SHP77 treated with DMSO at 0.1 percent for 48 hours (cell line): ENCODE measurements around the gene KBTBD4.
A peak's percentile ranks its signal among the peaks of the same experiment; 100 is the strongest.
"Not testable (repeated sequence)": the region's sequence is repeated elsewhere in the genome, so short reads cannot be mapped to it uniquely, and the experiment has no call there.

ENCODE experiments used
- DNase-seq: peaks from one replicate; lab custom pipeline; 2025; lab: John Stamatoyannopoulos, UW

Gene KBTBD4

DNA sequence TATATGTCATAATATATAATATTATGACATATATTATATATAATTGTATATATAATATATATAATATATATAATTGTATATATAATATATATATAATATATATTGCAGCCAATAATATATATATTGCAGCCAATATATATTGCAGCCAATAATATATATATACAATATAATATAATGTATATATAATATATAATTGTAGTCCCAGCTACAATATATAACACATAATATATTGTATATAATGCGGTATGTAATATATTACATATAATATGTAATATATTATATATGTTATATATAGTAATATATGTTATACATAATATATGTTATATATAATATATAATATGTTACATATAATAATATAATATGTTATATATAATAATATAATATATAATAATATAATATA, 20.1 kb downstream of the KBTBD4 start:
- DNase-seq = no peak

DNA sequence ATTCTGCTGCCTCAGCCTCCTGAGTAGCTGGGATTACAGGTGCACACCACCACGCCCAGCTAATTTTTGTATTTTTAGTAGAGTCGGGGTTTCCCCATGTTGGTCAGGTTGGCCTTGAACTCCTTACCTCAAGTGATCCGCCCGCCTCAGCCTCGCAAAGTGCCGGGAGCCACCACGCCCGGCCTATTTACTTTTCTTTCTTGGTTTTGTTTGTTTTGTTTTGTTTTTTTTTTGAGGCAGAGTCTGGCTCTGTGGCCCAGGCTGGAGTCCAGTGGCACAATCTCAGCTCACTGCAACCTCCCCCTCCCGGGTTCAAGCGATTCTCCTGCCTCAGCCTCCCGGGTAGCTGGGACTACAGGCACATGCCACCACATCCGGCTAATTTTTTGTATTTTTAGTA, 21.8 kb downstream of the KBTBD4 start:
- not testable (repeated sequence) for DNase-seq

DNA sequence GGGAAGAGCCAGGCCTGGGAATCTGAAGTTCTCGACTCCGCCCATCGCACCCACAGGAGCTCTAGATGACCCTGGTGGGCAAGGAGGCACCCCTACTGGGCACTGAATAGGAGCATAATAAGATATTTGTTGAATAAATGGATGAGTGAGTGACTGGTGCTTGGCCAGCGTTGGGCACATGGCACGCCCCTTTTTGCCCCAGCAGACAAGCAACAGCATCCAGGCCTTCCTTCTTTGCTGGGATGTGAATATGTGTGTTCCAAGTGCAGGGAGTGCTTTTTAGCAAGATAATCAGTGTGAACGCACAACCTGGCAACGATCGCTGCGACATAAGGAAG, 25.4 kb downstream of the KBTBD4 start:
- peak; percentile 84 for DNase-seq

DNA sequence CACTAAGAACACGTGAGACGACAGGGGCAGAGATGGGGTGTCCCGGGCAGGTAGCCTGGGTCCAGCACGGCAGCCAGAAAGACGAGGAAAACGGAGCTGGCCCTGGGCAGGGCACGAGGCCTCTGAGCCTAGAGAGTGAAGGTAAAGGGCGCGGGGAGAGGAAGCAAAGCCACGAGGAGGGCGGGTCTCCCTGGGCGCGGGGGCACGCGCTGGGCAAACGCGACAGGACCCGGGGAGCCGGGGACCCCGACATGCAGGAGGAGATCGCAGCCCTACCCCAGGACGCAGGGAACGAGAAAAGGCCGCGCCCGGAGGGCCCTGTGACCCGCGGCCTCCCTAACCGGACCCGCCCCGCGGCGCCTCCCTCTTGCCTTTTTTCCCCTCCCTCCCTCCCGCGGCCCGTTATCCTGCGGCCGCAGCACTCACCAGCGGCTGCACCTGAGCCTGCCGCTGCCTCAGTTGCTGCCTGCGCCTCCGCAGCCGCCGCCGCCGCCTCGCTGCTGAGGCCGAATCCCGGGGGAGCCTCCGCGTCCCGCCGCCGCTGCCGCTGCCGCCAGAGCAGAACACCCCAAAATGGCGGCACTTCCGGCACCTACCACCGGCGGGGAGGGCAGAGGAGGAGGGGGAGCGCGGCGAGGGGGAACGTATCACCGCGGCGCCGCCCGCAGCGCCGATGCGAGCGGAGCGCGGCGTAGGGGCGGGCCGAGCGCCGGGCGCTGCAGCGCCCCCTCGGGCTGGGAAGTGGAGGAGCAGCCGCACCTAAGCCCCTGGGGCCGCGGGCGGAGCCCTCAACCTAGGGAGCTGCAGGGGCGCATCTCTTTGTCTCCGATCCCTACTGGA, 26.0 kb downstream of the KBTBD4 start, which contains the start of gene CELF1:
Gene CELF1, minus strand, starts transcription at position 567 of the 840 bp plus-strand sequence. CDS start 53,609 bp downstream, outside the sequence.
- DNase-seq = peak; percentile 87

DNA sequence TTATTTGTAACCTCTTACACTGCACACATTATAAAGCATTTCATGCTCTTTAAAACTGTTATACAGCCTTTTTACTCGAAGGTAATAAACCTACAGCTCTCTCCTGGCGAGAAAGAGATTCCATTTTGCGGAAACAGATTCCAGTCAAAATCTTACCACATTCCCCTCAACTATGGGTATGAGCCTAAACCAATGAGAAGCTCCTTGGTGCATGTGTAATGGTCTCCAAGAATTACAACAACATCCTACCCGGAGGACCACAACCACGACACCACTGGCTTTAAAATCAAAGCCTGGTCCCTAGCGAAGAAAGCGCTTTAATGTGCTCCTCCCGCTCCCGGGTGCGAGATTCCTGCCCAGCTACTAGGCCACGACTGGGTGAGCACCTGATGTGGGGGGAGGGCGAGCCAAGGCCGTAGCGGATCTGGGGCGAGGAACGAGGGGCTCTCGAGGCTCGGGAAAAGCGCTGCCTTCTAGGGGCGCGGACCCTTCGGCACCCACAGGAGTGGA, 26.7 kb downstream of the KBTBD4 start:
- peak; percentile 16 for DNase-seq

DNA sequence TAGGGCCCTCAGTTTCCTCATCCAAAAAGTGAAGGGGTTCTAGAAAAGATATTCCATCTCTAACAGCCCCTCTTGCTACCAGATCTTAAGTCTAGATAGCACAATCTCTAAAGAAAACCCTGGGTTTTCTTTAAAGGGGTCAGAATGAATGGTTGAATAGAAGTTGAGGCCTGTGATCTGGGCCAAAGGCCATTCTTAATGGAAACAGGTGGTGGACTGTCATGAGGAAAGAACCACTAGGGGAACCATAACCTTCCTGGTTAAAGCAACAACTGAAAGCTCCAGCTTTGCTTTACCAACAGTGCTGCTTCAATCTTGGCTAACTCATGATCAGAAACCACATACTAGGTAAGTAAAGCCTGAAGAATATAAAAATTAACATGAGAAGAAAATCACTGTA, 27.7 kb downstream of the KBTBD4 start:
- DNase-seq = no peak

DNA sequence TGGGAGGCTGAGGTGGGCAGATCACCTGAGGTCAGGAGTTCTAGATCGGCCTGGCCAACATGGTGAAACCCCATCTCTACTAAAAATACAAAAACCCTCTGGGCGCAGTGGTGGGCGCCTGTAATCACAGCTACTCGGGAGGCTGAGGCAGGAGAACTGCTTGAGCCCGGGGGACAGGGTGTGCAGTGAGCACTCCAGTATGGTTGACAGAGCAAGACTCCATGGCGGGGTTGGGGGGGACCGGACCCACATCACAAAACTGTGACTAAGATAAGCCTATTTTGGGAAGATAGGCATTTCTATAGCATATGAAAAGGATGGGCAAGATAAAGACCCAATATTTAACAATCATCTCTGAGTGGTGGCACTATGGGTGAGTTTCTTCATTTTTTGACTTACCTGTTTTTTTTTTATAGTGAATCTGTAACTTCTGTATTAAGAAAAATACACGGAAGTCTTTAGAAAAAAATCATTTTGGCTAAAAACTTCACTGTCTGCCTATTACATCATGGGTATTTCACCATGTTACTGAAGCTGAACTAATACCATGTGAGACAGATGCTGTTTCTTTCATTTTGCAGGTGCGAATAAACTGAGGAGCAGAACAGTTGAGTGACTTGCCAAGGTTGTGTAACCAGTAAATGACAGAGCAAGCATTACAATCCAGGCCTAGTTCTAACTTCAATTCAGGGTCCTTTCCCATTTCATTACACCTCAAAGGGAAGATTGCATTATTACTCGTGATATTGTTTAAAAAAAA, 28.3 kb downstream of the KBTBD4 start:
- DNase-seq = no peak

DNA sequence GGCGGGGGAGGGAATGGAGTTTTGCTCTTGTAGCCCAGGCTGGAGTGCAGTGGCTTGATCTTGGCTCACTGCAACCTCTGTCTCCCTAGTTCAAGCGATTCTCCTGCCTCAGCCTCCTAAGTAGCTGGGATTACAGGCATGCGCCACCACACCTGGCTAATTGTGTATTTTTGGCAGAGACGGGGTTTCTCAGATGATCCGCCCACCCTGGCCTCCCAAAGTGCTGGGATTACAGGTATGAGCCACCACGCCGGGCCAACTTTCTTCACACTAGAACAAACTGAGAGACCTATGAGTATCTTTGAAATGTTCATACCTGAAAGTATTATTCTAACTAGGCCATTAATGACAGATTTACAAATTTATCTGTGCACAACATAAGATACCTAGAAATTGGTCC, 32.5 kb downstream of the KBTBD4 start:
- not testable (repeated sequence) for DNase-seq

DNA sequence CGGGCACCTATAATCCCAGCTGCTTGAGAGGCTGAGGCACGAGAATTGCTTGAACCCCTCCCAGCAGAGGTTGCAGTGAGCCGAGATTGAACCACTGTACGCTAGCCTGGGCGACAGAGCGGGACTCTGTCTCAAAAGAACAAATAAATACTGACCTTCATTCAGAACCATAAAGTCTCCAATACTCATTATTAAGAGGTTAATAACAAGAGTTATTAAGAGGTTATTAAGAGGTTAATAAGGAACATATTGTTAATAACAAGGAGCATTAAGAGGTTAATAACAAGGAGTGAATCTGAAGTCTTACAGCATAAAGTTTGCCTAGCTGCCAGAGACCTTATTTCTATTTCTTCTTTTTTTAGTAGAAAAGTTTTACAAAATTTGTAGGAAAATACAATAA, 33.5 kb downstream of the KBTBD4 start:
- no peak for DNase-seq

DNA sequence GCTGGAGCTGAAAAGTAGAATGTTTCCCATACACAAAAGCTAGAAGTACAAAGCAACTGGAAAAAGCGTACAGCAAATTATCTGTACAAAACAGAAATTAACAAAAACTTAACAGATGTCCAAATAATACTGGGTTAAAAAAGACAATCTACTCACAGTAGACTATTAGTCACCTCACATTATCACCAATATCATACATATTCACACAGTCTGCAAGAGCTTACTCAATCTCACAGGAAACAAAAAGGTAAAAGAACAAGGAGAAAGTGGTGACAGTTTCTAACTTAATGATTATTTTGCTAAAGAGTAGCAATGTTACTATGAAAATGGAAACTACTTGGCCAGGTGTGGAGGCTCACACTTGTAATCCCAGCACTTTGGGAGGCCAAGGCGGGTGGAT, 37.7 kb downstream of the KBTBD4 start:
- DNase-seq = no peak

DNA sequence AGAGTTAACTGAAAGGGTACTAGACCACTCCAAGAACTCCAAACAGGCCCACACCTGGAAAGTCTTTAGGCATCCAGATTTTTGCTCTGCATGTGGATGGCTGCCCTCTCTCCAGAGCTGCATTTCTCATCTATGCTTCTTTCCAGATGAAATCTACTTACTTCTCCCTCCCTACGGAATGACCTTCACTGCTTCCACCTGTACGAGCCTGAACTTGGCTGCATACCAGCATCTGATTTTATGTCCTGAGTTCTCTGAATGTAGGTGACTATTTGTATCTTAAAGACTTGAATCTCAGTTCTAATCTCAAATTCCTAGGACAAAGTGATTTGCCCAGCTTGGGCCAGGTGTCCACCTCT, 39.1 kb downstream of the KBTBD4 start:
- no peak for DNase-seq

DNA sequence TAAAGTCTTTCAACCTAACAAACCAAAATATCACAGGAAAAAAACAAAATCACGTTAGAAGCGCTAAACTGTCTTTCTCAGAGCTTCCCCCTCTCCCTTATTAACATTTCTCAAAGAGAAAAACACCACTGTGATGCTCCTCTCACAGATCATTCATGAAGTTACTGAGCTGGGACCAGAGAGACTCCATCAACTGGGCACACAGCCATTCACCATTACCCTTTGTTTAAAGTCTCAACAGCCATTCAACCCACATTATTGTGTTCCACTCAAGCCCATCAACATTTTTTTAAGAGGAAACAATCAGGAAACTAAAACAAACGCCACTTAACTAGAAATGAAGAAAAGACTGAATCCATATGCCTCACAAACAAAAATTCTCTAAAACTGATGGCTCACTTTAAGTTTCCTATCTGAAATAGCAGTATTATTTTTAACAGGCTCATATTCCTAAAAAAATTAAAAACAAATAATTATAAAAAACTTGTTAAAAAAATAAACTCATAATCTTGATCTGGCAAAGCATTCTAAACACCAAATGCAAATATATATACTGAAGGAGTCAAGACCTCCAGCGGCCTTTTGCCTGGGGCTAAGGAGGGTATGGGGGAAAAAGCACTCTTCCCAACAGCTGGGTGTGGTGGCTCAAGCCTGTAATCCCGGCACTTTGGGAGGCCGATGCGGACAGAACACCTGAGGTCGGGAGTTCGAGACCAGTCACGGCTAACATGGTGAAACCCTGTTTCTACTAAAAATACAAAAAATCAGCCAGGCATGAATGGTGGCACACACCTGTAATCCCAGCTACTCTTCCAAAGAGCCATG, 39.8 kb downstream of the KBTBD4 start:
- DNase-seq = no peak

DNA sequence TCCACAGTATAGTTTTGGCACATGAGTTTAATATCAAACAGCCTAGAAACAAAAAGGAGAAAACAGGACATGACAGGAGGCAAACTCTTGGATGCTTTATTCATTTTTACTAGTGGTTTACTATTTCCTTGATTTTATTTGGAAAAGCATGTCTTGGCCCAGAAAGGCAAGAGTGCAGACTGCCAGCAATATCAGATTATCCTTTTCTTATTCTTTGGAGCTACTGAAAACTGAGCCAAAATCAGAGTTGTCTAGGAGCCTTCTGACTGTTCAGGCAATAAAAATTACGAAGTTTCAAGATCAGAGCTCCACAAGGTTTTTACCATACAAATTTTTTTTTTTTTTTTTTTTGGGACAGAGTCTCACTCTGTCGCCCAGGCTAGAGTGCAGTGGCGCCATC, 41.9 kb downstream of the KBTBD4 start:
- DNase-seq = no peak

DNA sequence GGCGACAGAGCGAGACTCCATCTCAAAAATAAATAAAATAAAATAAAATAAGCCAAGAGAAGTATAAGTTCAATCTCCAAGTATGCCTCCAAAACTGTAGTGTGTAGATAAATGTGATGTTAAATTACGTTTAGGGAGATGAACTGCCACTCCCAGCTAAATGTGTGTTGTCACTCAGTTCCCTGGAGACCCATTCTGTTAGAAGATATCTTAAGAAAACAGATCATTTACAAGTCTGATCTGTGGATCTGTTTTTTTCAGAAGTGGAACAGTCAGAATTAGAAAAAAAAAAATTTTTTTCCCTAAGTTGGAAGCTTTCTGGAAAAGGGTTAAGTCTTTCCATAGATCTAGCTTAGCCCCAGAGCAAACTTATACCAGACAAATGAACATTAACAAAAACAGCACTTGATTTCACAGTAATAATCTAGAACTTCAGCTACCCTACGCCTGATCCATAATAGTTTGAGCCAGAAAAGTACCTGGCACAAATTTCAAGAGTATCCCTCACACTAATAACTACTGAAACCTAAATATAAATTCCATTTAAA, 44.0 kb downstream of the KBTBD4 start:
- no peak for DNase-seq

DNA sequence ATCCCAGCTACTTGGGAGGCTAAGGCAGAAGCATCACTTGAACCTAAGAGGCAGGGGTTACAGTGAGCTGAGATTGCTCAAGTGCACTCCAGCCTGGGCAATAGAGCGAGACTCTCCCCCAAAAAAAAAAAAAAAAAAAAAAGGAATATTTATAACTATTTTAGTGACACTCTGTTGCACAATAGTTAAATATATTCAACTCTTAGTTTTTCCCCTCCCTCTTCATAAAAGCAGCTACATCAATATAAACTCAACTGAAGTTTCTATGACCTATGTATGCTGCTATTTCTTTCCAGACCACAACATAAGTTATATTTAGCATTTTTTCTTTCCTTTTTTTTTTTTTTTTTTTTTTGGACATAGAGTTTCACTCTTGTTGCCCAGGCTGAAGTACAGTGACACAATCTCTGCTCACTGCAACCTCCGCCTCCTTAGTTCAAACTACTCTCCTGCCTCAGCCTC, 45.0 kb downstream of the KBTBD4 start:
- no peak for DNase-seq

DNA sequence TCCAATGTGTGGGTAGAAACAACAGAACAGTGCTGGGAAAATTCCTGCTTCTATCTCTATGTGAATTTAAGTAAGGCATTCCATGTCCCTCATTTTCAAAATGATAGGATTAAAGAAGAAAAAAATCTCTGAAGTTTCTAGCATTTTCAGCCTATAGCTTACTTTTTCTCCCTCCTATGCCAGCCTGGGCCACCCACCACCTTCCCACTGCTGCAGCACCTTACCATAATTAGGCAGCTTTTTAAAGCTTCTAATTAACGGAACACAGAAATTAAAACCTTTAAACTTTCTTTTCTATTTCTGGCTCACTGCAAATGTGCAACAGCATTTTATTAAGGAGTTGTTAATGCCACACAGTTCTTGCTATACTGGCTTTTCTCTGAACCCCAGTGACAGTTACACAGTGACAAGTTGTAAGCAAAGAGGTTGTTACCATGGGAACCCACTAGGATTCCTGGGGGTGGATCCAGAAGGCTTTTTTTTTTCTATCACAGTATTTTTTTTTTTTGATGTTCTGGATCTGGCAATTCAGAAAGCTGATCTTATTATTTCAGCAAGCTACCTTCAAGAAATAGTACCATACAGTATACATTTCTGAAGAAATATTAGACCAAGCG, 46.1 kb downstream of the KBTBD4 start:
- DNase-seq = no peak

DNA sequence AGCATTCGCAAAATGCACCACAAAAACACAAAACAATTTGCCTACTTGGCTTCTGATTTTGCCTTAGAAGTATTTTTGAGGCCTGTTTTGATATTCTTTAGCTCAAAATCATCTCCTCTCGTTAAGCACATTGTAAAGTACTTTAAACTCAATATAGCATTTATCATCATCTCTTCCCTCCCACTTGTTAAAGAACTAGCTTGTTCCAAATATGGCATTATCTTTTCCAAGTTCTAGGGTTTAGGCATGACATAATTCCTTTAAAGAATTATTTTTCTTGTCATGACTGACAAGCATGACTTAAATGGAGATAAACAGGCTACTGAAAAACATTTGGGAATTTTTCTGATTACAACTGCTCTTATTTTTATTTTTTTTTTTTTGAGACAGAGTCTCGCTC, 47.1 kb downstream of the KBTBD4 start:
- DNase-seq = no peak

DNA sequence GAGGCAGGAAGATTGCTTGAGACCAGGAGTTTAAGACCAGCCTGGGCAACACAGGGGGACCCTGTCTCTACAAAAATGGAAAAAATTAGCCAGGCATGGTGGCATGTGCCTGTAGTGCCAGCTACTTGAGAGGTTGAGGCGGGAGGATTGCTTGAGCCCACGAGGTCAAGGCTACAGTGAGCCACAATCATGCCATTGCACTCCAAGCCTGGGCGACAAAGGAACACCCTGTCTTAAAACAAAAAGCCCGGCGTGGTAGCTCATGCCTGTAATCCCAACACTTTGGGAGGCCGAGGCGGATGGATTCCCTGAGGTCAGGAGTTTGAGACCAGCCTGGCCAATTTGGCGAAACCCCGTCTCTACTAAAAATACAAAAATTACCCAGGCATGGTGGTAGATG, 48.0 kb downstream of the KBTBD4 start:
- DNase-seq = not testable (repeated sequence)

DNA sequence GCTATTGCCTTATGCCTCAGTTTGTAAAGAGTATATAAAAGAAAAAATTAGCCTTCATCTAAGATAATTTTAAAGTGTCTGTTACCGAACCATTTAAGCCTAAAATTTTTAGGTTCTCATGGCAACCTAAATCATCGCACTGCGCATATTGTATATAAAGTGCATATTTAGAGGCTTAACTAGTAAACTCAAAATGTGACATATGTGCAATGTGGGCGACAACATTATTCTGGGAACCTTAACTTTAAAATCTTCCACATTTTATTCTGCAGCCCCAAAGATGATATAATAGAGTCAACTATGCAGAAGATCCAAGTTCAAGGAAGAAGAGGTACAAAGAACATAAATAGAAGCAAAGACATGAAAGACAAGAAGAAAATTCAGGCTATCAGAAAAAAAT, 48.8 kb downstream of the KBTBD4 start:
- DNase-seq = no peak

DNA sequence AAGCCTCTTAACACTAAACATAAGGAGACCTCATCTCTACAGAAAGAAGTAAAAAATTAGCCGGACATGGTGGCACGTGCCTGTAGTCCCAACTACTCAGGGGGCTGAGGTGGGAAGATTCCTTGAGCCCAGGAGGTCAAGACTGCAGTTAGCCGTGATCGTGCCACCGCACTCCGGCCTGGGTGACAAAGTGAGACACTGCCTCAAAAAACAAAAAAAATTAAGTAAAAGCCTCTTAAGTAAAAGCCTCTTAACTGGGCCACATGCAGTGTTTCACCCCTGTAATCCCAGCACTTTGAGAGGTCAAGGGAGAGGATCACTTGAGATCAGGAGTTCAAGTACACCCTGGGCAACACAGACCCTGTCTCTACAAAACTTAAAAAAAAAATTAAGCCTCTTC, 51.6 kb downstream of the KBTBD4 start:
- no peak for DNase-seq

DNA sequence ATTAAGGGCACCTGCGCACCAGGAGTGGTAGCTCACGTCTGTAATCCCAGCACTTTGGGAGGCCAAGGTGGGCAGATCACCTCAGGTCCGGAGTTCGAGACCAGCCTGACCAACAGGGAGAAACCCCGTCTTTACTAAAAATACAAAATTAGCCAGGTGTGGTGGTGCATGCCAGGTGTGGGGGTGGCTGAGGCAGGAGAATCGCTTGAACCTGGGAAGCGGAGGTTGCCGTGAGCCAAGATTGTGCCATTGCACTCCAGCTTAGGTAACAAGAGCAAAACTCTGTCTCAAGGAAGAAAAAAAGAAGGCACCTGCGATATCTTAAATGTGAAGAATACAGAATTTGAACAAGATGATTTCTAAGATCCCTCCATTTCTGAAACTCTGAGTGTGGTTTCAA, 52.7 kb downstream of the KBTBD4 start:
- DNase-seq = not testable (repeated sequence)
